PC-3 (cell line): ENCODE results near the gene PPIE.
"Not testable (repeated sequence)": the region's sequence is repeated elsewhere in the genome, so short reads cannot be mapped to it uniquely, and the experiment has no call there.

ENCODE experiments used
- EZH2 ChIP-seq: fragments of 300-600 bp; sonication (generic); IDR thresholded peaks from one replicate; pipeline ENCODE4 v1.6.1; 2017; ENCODE audit warnings: antibody characterized with exemption, mild to moderate bottlenecking, low read length; ENCODE audit not compliant: unreplicated experiment
- TF ChIP-seq, protein P1 (sequence below): fragments of 300-600 bp; sonication (generic); conservative IDR thresholded peaks from 2 replicates; pipeline ENCODE4 v1.5.1; 2017; ENCODE audit warnings: antibody characterized with exemption, low read depth, mild to moderate bottlenecking, low read length

DNA sequence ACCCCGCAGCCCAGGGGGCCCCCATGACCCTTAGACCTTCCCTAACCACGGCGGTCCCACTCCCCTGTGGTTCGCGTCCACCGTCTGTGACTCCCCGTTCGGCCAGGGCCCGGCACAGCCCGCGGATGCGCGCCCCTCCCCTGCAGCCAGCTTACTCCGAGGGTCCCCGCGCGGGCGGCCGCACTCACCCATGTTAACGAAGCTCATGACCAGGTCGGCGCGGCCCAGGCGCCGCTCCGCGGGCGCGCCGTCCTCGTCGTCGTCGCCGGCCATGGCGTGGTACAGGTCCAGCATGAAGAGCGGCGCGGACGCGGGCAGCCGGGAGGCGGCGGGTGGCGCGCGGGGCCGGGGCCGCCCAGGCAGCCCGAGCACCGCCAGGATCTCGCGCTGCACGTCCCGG is 49.3 kb downstream of the PPIE start:
- TF ChIP-seq, protein P1, sequence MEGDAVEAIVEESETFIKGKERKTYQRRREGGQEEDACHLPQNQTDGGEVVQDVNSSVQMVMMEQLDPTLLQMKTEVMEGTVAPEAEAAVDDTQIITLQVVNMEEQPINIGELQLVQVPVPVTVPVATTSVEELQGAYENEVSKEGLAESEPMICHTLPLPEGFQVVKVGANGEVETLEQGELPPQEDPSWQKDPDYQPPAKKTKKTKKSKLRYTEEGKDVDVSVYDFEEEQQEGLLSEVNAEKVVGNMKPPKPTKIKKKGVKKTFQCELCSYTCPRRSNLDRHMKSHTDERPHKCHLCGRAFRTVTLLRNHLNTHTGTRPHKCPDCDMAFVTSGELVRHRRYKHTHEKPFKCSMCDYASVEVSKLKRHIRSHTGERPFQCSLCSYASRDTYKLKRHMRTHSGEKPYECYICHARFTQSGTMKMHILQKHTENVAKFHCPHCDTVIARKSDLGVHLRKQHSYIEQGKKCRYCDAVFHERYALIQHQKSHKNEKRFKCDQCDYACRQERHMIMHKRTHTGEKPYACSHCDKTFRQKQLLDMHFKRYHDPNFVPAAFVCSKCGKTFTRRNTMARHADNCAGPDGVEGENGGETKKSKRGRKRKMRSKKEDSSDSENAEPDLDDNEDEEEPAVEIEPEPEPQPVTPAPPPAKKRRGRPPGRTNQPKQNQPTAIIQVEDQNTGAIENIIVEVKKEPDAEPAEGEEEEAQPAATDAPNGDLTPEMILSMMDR, result not testable (repeated sequence)
- not testable (repeated sequence) for TF ChIP-seq EZH2
